ENCODE measurements around the gene ADH7.

DNA sequence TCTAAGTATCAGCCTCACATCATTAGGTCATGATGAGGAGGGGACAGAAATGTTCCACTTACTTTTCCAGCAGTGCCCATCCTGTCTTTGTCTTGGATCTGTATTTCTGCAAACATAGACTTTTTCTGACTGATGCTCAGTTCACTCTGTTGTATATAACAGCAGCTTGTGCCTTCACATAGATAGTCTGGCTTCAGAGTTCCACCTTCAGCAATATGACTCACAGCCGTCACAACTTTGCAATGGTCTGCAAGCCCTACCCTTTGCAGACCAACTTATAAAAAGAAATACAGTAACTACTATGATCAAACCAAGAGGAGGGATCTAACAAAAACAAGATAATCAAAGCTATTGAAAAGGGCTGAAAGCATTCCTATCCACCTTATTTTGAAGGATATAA is at the start of gene ADH7:
- TF ChIP-seq, protein P1, sequence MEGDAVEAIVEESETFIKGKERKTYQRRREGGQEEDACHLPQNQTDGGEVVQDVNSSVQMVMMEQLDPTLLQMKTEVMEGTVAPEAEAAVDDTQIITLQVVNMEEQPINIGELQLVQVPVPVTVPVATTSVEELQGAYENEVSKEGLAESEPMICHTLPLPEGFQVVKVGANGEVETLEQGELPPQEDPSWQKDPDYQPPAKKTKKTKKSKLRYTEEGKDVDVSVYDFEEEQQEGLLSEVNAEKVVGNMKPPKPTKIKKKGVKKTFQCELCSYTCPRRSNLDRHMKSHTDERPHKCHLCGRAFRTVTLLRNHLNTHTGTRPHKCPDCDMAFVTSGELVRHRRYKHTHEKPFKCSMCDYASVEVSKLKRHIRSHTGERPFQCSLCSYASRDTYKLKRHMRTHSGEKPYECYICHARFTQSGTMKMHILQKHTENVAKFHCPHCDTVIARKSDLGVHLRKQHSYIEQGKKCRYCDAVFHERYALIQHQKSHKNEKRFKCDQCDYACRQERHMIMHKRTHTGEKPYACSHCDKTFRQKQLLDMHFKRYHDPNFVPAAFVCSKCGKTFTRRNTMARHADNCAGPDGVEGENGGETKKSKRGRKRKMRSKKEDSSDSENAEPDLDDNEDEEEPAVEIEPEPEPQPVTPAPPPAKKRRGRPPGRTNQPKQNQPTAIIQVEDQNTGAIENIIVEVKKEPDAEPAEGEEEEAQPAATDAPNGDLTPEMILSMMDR (IDR thresholded peaks at IDR 0.05; ENCODE audit: poor library complexity) = no peak
- TF ChIP-seq EZH2 (IDR thresholded peaks at IDR 0.05; ENCODE audit: borderline replicate concordance) (no peak), EZH2phosphoT487 (IDR thresholded peaks at IDR 0.05; ENCODE audit: low read depth, severe bottlenecking, unreplicated experiment) (no peak)

Data from hepatocyte (in vitro differentiated cells).